CD4-positive, alpha-beta T cell (primary cell): ENCODE results near the gene TRAPPC2. TPM values are rescaled to one million over a fixed set of nuclear protein-coding genes. Genes with fewer than 3 reads are reported as not detected.

Experiments used
- ATAC-seq: fragments of 200-7000 bp; cut with Tn5 transposase; one replicate; pipeline ENCODE4 v1.10.0; 2022; ENCODE audit warnings: mild to moderate bottlenecking; ENCODE audit not compliant: poor library complexity
- CTCF ChIA-PET: fragments of 350-600 bp; sonication (Branson Sonifier 250); formaldehyde crosslinking; loops from one replicate; lab custom pipeline; 2021; ENCODE audit warnings: antibody characterized with exemption, inconsistent platforms; lab: Charles Lee
- POLR2A ChIA-PET: fragments of 350-600 bp; sonication (Branson Sonifier 250); formaldehyde crosslinking; loops from one replicate; lab custom pipeline; 2021; ENCODE audit warnings: antibody characterized with exemption, inconsistent platforms; lab: Charles Lee
- DNase-seq, 14 experiments: peaks; one replicate each; pipeline ENCODE4 v3.0.0-alpha.2; 2013 to 2020; ENCODE audit warnings: mixed read lengths in 2 of 14
- H3K27ac ChIP-seq, 2 donors: one replicate each; pipeline versions ENCODE4 v1.5.1 to v1.7.0; 2013; ENCODE audit warnings: low read length in 2 of 2, low read depth in 1 of 2, mild to moderate bottlenecking in 1 of 2
- H3K27me3 ChIP-seq, 2 experiments: 1 replicate in 1 of 2; 2 replicates in 1 of 2; pipeline versions ENCODE4 v1.6.1 to v1.7.0; 2013; ENCODE audit warnings: low read length in 2 of 2, control low read depth in 1 of 2, mild to moderate bottlenecking in 1 of 2, moderate library complexity in 1 of 2; ENCODE audit not compliant: insufficient read depth in 2 of 2, control insufficient read depth in 1 of 2
- H3K36me3 ChIP-seq: one replicate; pipeline ENCODE4 v1.6.1; 2013; ENCODE audit warnings: low read length, control low read depth; ENCODE audit not compliant: insufficient read depth
- H3K4me1 ChIP-seq: one replicate; pipeline ENCODE4 v1.6.1; 2013; ENCODE audit warnings: low read length, control low read depth; ENCODE audit not compliant: insufficient read depth
- H3K4me3 ChIP-seq: one replicate; pipeline ENCODE4 v1.5.1; 2013; ENCODE audit warnings: mild to moderate bottlenecking, low read length, moderate library complexity
- H3K9me3 ChIP-seq, 2 experiments: 1 replicate in 1 of 2; 2 replicates in 1 of 2; pipeline versions ENCODE4 v1.6.1 to v1.7.0; 2013; ENCODE audit warnings: low read length in 2 of 2, mild to moderate bottlenecking in 2 of 2, control low read depth in 1 of 2, moderate library complexity in 1 of 2; ENCODE audit not compliant: control insufficient read depth in 1 of 2, insufficient read depth in 1 of 2
- H3K27ac Mint-ChIP-seq: one replicate; pipeline ENCODE4 v1.8.0; 2020; ENCODE audit warnings: mixed read lengths
- H3K27me3 Mint-ChIP-seq: one replicate; pipeline ENCODE4 v1.8.0; 2021; ENCODE audit warnings: mixed read lengths
- H3K36me3 Mint-ChIP-seq: one replicate; pipeline ENCODE4 v1.8.0; 2021; ENCODE audit warnings: low read depth, mixed read lengths
- H3K4me1 Mint-ChIP-seq: one replicate; pipeline ENCODE4 v1.8.0; 2021; ENCODE audit warnings: low read depth, mixed read lengths
- H3K4me3 Mint-ChIP-seq: one replicate; pipeline ENCODE4 v1.8.0; 2020; ENCODE audit warnings: mild to moderate bottlenecking, mixed read lengths
- H3K9me3 Mint-ChIP-seq: one replicate; pipeline ENCODE4 v1.8.0; 2020; ENCODE audit warnings: mixed read lengths
- CTCF ChIP-seq: fragments of 200-600 bp; IDR thresholded peaks from one replicate; pipeline ENCODE4 v1.8.0; 2022; ENCODE audit warnings: antibody characterized with exemption, mild to moderate bottlenecking
- intact Hi-C, 2 experiments: fragments of 100-400 bp; cut with DNase I in 1 of 2; cut with micrococcal nuclease in 1 of 2; formaldehyde crosslinking; loops; one replicate each; pipeline versions ENCODE4 v1.15.1 to v1.9.0; 2023 to 2025; cut with DNase I, micrococcal nuclease
- total RNA-seq, 174 experiments: library from RNA in 2 of 174; stranded (reverse) in 2 of 174; gene quantifications; one replicate each; pipeline ENCODE4 v1.2.3 and lab custom pipeline; 2021 to 2026

Gene TRAPPC2
- total RNA-seq, 2 experiments from 2014 or later = 21.4 to 22.3 TPM

GRCh38 chrX:13691841-13692371 is 42.5 kb downstream of the TRAPPC2 start:
- no peak overlapping the region for H3K27ac ChIP-seq
- no peaks in the 10 kb centered on the region for H3K27me3 Mint-ChIP-seq
- no peak for TF ChIP-seq CTCF
- H3K4me3 Mint-ChIP-seq = peak overlapping the region; percentile 59
- peak overlapping the region; percentile 29 for H3K27ac Mint-ChIP-seq
- DNase-seq = peak in 3 of 14 experiments; percentile 27 to 45 (median 31)
- peaks cover 12% of the 10 kb centered on the region for H3K36me3 Mint-ChIP-seq
- H3K9me3 Mint-ChIP-seq = no peaks in the 10 kb centered on the region
- no peaks in the 10 kb centered on the region for H3K27me3 ChIP-seq
- ATAC-seq = no peak
- no peak overlapping the region for H3K4me3 ChIP-seq
- H3K9me3 ChIP-seq = no peaks in the 10 kb centered on the region
- peaks cover 36% of the 10 kb centered on the region for H3K4me1 ChIP-seq
- H3K4me1 Mint-ChIP-seq = peaks cover 82% of the 10 kb centered on the region
- intact Hi-C loops = loop anchor here (2.0 to 5.0 kb wide), 3 partner anchors 33 to 900 kb away; partner anchors contain the start of genes OFD1 (in 1 of the 2), PRPS2 (in 1 of the 2) and TRAPPC2 (in 1 of the 2)
- no peaks in the 10 kb centered on the region for H3K36me3 ChIP-seq
- CTCF ChIA-PET = interaction anchor here (0.6 to 1.2 kb wide), 3 partner anchors 33 to 44 kb away, joined by 3 to 4 read pairs (median 3); no protein-coding TSS in a partner anchor
- POLR2A ChIA-PET = interaction anchor here (1.5 kb wide), 1 partner anchor 43 kb away, joined by 5 read pairs; no protein-coding TSS in a partner anchor

GRCh38 chrX:13690836-13691235 is 43.6 kb downstream of the TRAPPC2 start:
- Histone ChIP-seq H3K4me1 (peaks cover 34% of the 10 kb centered on the region), H3K27me3 (no peaks in the 10 kb centered on the region), H3K4me3 (no peak overlapping the region), H3K27ac (no peak overlapping the region), H3K9me3 (no peaks in the 10 kb centered on the region), H3K36me3 (no peaks in the 10 kb centered on the region)
- Mint-ChIP-seq H3K4me3 (peak overlapping the region; percentile 95), H3K36me3 (peaks cover 12% of the 10 kb centered on the region), H3K9me3 (no peaks in the 10 kb centered on the region), H3K27ac (peak overlapping the region; percentile 93), H3K4me1 (peaks cover 74% of the 10 kb centered on the region), H3K27me3 (no peaks in the 10 kb centered on the region)
- intact Hi-C loops = loop anchor here (2.0 to 5.0 kb wide), 3 partner anchors 32 to 899 kb away; partner anchors contain the start of genes OFD1 (in 1 of the 2), PRPS2 (in 1 of the 2) and TRAPPC2 (in 1 of the 2)
- TF ChIP-seq CTCF = peak; percentile 13
- DNase-seq = peak in 4 of 14 experiments; percentile 6 to 56 (median 38)
- ATAC-seq = no peak
- ChIA-PET POLR2A (interaction anchor here (1.5 to 3.1 kb wide), 2 partner anchors 37 to 44 kb away, joined by 5 to 23 read pairs; partner anchors contain the start of gene TCEANC), CTCF (no interaction called here)

- no peak for TF ChIP-seq CTCF
- peak overlapping the region; percentile 93 for H3K27ac Mint-ChIP-seq
- Histone ChIP-seq H3K27ac (peak overlapping the region; percentile 70 to 86), H3K4me3 (peak overlapping the region; percentile 81), H3K36me3 (no peaks in the 10 kb centered on the region), H3K9me3 (no peaks in the 10 kb centered on the region), H3K4me1 (peaks cover 35% of the 10 kb centered on the region), H3K27me3 (no peaks in the 10 kb centered on the region)
- H3K36me3 Mint-ChIP-seq = peaks cover 5% of the 10 kb centered on the region
- H3K4me1 Mint-ChIP-seq = peaks cover 63% of the 10 kb centered on the region
- ChIA-PET POLR2A (interaction anchor here (0.7 to 4.4 kb wide), 15 partner anchors 26 to 743 kb away, joined by 3 to 64 read pairs (median 5); partner anchors contain the start of genes GEMIN8, OFD1, TCEANC and TMSB4X), CTCF (interaction anchor here (0.9 to 1.4 kb wide), 2 partner anchors 45 to 743 kb away, joined by 3 read pairs; partner anchors contain the start of genes OFD1 and TRAPPC2)
- DNase-seq (peak in 2 of 14 experiments; percentile 22 to 23), ATAC-seq (no peak)
- H3K4me3 Mint-ChIP-seq = peak overlapping the region; percentile 95
- no peaks in the 10 kb centered on the region for H3K27me3 Mint-ChIP-seq
- no peaks in the 10 kb centered on the region for H3K9me3 Mint-ChIP-seq
- intact Hi-C loops = loop anchor here (1.0 to 5.0 kb wide), 5 partner anchors 31 to 897 kb away; partner anchors contain the start of genes TCEANC (in 2 of the 2), OFD1 (in 1 of the 2), PRPS2 (in 1 of the 2) and TRAPPC2 (in 1 of the 2)
Observed at GRCh38 chrX:13689741-13690211, 44.6 kb downstream of the TRAPPC2 start.
